Measurements from ENCODE around the gene THSD8. TPM values are rescaled to one million over a fixed set of nuclear protein-coding genes. Genes with fewer than 3 reads are reported as not detected.
A peak's percentile ranks its signal among the peaks of the same experiment; 100 is the strongest.

THSD8 gene
- polyA plus RNA-seq (2013) = 1.6 TPM

DNA sequence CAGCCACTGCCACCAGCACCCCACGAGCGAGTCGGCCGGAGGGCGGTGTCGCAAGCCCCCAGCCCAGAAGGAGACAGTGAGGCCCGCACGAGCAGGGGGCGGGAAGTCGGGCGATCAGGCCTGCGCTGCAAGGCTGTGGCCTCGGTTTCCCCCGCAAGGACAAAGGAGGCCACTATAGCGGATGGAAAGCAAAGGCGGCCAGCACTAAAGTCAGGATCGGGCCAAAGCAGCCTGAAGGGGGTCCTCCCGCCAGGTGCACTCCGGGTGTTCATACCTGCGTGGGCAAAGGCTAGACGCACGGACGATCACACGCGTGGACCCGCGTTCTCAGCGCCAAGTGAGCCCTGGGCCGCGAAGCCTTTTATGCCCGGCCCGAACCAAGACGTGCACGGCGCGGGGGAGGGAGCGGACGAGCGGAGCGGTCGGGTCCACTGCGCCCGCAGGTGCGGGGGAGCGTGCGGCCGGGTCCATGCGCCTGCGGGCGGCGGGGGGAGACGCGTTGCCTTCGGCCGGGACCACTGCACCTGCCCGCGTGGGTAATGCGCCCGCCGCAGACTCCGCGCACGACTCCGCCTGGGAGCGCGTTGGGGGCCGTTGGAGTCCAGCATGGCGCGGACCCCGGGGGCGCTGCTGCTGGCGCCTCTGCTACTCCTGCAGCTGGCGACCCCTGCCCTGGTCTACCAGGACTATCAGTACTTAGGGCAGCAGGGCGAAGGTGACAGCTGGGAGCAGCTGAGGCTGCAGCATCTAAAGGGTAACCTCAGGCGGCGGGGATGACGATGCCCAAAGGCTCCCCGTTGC, at the start of gene THSD8, which contains the start of gene PRDX2:
Gene THSD8, plus strand, starts transcription at position 604 of the 801 bp plus-strand sequence. Its CDS starts 3 bp downstream, at position 607.
Gene PRDX2, minus strand, starts transcription at position 335 of the 801 bp plus-strand sequence. CDS start 539 bp downstream, outside the sequence.
- H3K4me1 ChIP-seq (ENCODE audit: control extremely low read depth in 1 of 4, control insufficient read depth in 4 of 4, insufficient read depth in 4 of 4, low read length in 3 of 4) = peaks cover 0 to 33% (median 29%) of the 10 kb centered on the region in 4 experiments
- ChIA-PET POLR2A (interaction anchor here (0.5 to 1.5 kb wide), 3 partner anchors 8 to 24 kb away, joined by 3 to 8 read pairs (median 5); no protein-coding TSS in a partner anchor), CTCF (interaction anchor here (0.7 to 15.3 kb wide), 6 partner anchors 21 to 48 kb away, joined by 3 to 612 read pairs (median 4); partner anchors contain the start of gene HOOK2)
- no peaks in the 10 kb centered on the region for H3K9me3 ChIP-seq (ENCODE audit: control extremely low read depth in 1 of 5, control insufficient read depth in 4 of 5, insufficient read depth in 2 of 5, low read depth in 1 of 5, low read length in 4 of 5)
- peak within 1 kb of the TSS in 1 of 2 experiments; percentile 74 for H3K27ac ChIP-seq (ENCODE audit: insufficient read depth in 1 of 2, low read depth in 1 of 2, low read length in 2 of 2, poor library complexity in 1 of 2, severe bottlenecking in 2 of 2)
- H3K4me3 ChIP-seq (ENCODE audit: control insufficient read depth in 1 of 7, extremely low read depth in 1 of 7, insufficient read depth in 4 of 7, low read depth in 2 of 7, low read length in 6 of 7) = peak within 1 kb of the TSS; percentile 65 to 97 (median 83)
- peaks cover 0 to 3% (median 0%) of the 10 kb centered on the region in 5 experiments for H3K27me3 ChIP-seq (replicated peaks in 2 of 5; ENCODE audit: control insufficient read depth in 4 of 5, insufficient read depth in 5 of 5, low read length in 4 of 5)
- H3K36me3 ChIP-seq (ENCODE audit: control insufficient read depth in 4 of 4, insufficient read depth in 4 of 4, low read length in 3 of 4) = peaks cover 0 to 13% (median 6%) of the 10 kb centered on the region in 4 experiments
- under 1% methylated on average over 76 of the region's 78 CpGs for whole genome bisulfite sequencing (ENCODE audit: insufficient coverage)
- peak in 2 of 3 donors; percentile 86 to 88 for DNase-seq

- DNase-seq = no peak
- Histone ChIP-seq H3K27ac (ENCODE audit: insufficient read depth in 1 of 2, low read depth in 1 of 2, low read length in 2 of 2, poor library complexity in 1 of 2, severe bottlenecking in 2 of 2) (no peak overlapping the region), H3K36me3 (ENCODE audit: control insufficient read depth in 4 of 4, insufficient read depth in 4 of 4, low read length in 3 of 4) (no peaks in the 10 kb centered on the region), H3K27me3 (replicated peaks in 2 of 5; ENCODE audit: control insufficient read depth in 4 of 5, insufficient read depth in 5 of 5, low read length in 4 of 5) (peaks cover 0 to 45% (median 5%) of the 10 kb centered on the region in 5 experiments), H3K9me3 (ENCODE audit: control extremely low read depth in 1 of 5, control insufficient read depth in 4 of 5, insufficient read depth in 2 of 5, low read depth in 1 of 5, low read length in 4 of 5) (no peaks in the 10 kb centered on the region), H3K4me3 (ENCODE audit: control insufficient read depth in 1 of 7, extremely low read depth in 1 of 7, insufficient read depth in 4 of 7, low read depth in 2 of 7, low read length in 6 of 7) (no peak overlapping the region), H3K4me1 (ENCODE audit: control extremely low read depth in 1 of 4, control insufficient read depth in 4 of 4, insufficient read depth in 4 of 4, low read length in 3 of 4) (peaks cover 0 to 16% (median 8%) of the 10 kb centered on the region in 4 experiments)
- POLR2A ChIA-PET = interaction anchor here (0.6 kb wide), 1 partner anchor 1195 kb away, joined by 4 read pairs; no protein-coding TSS in a partner anchor
- 82% methylated on average over 49 of the region's 50 CpGs for WGBS (ENCODE audit: insufficient coverage)
- CTCF ChIA-PET = interaction anchor here (0.6 to 39.0 kb wide), 6 partner anchors 10 to 234 kb away, joined by 3 to 776 read pairs (median 28); partner anchors contain the start of genes GET3, JUNB, PRDX2 and THSD8
Observed at GRCh38 chr19:12754465-12755196, 47.2 kb upstream of the THSD8 start.

DNA sequence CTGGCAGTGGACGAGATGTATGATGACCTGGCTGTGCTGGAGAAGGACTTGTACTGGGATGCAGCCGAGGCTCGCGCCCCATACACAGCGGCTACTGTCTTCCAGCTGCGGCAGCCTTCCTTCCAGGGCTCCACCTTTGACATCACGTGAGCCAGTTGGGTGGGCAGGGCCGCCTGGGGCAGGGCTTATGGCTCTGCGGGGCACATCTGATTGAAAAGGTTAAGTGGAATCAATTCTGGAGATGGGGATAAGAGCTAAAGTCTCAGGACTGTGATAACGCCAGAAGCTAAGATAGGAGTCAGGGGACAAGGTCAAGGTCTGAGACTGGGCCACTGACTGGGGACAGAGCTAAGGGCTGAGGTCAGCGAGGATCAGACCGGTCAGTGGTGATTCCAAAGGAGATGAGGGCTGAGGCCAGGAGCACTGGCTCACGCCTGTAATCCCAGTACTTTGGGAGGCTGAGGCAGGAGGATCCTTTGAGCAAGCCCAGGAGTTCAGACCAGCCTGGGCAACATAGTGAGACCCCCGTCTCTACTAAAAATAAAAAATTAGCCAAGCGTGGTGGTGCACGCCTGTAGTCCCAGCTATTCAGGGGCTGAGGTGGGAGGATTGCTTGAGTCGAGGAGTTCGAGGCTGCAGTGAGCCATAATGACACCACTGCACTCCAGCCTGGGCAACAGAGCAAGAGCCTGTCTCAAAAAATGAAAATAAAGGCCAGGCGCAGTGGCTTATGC, 45.6 kb upstream of the THSD8 start:
- no peaks in the 10 kb centered on the region for H3K36me3 ChIP-seq (ENCODE audit: control insufficient read depth in 4 of 4, insufficient read depth in 4 of 4, low read length in 3 of 4)
- H3K27ac ChIP-seq (ENCODE audit: insufficient read depth in 1 of 2, low read depth in 1 of 2, low read length in 2 of 2, poor library complexity in 1 of 2, severe bottlenecking in 2 of 2) = no peak overlapping the region
- H3K4me3 ChIP-seq (ENCODE audit: control insufficient read depth in 1 of 7, extremely low read depth in 1 of 7, insufficient read depth in 4 of 7, low read depth in 2 of 7, low read length in 6 of 7) = no peak overlapping the region
- peaks cover 0 to 8% (median 5%) of the 10 kb centered on the region in 4 experiments for H3K4me1 ChIP-seq (ENCODE audit: control extremely low read depth in 1 of 4, control insufficient read depth in 4 of 4, insufficient read depth in 4 of 4, low read length in 3 of 4)
- WGBS (ENCODE audit: insufficient coverage) = 91% methylated on average over 19 of the region's 19 CpGs
- no peak for DNase-seq
- no peaks in the 10 kb centered on the region for H3K9me3 ChIP-seq (ENCODE audit: control extremely low read depth in 1 of 5, control insufficient read depth in 4 of 5, insufficient read depth in 2 of 5, low read depth in 1 of 5, low read length in 4 of 5)
- H3K27me3 ChIP-seq (replicated peaks in 2 of 5; ENCODE audit: control insufficient read depth in 4 of 5, insufficient read depth in 5 of 5, low read length in 4 of 5) = peaks cover 0 to 30% (median 5%) of the 10 kb centered on the region in 5 experiments
- ChIA-PET CTCF (interaction anchor here (1.1 to 39.0 kb wide), 8 partner anchors 8 to 182 kb away, joined by 3 to 776 read pairs (median 8); partner anchors contain the start of genes GET3, JUNB, PRDX2 and THSD8), POLR2A (no interaction called here)

- no peak overlapping the region for H3K27ac ChIP-seq (ENCODE audit: insufficient read depth in 1 of 2, low read depth in 1 of 2, low read length in 2 of 2, poor library complexity in 1 of 2, severe bottlenecking in 2 of 2)
- 19% methylated on average over 39 of the region's 60 CpGs for WGBS (ENCODE audit: insufficient coverage)
- peaks cover 0 to 8% (median 5%) of the 10 kb centered on the region in 4 experiments for H3K4me1 ChIP-seq (ENCODE audit: control extremely low read depth in 1 of 4, control insufficient read depth in 4 of 4, insufficient read depth in 4 of 4, low read length in 3 of 4)
- peaks cover 0 to 3% (median under 1%) of the 10 kb centered on the region in 4 experiments for H3K36me3 ChIP-seq (ENCODE audit: control insufficient read depth in 4 of 4, insufficient read depth in 4 of 4, low read length in 3 of 4)
- no peaks in the 10 kb centered on the region for H3K9me3 ChIP-seq (ENCODE audit: control extremely low read depth in 1 of 5, control insufficient read depth in 4 of 5, insufficient read depth in 2 of 5, low read depth in 1 of 5, low read length in 4 of 5)
- DNase-seq = peak; percentile 77 to 87 (median 87)
- POLR2A ChIA-PET = no interaction called here
- CTCF ChIA-PET = interaction anchor here (0.6 to 39.0 kb wide), 14 partner anchors 7 to 115 kb away, joined by 3 to 776 read pairs (median 4); partner anchors contain the start of genes GET3, JUNB, PRDX2 and THSD8
- H3K27me3 ChIP-seq (replicated peaks in 2 of 5; ENCODE audit: control insufficient read depth in 4 of 5, insufficient read depth in 5 of 5, low read length in 4 of 5) = peaks cover 0 to 19% (median 2%) of the 10 kb centered on the region in 5 experiments
- peak overlapping the region in 6 of 7 experiments; percentile 6 to 62 (median 37) for H3K4me3 ChIP-seq (ENCODE audit: control insufficient read depth in 1 of 7, extremely low read depth in 1 of 7, insufficient read depth in 4 of 7, low read depth in 2 of 7, low read length in 6 of 7)
Observed at GRCh38 chr19:12757544-12758274, 44.2 kb upstream of the THSD8 start.

DNA sequence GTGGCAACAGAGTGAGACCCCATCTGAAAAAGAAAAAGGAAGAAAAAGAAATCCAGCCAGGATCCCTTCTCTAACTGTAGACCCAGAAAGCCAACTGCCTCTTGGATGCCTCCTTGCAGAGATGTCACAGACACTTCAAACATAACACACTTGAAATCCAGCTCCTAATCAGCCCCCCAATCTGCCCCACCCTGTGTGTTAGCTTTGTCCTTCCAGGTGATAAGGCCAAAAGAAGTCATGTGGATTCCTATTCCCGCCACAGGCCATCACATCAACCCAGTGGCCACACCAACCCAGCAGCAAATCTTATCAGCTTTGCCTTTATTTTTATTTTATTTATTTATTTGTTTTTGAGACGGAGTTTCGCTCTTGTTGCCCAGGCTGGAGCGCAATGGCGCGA, 42.2 kb upstream of the THSD8 start:
- CTCF ChIA-PET = interaction anchor here (0.7 to 39.0 kb wide), 8 partner anchors 8 to 88 kb away, joined by 3 to 776 read pairs (median 8); partner anchors contain the start of genes BEST2, GET3, JUNB and PRDX2
- no peak overlapping the region for H3K27ac ChIP-seq (ENCODE audit: insufficient read depth in 1 of 2, low read depth in 1 of 2, low read length in 2 of 2, poor library complexity in 1 of 2, severe bottlenecking in 2 of 2)
- peaks cover 0 to 8% (median 5%) of the 10 kb centered on the region in 4 experiments for H3K4me1 ChIP-seq (ENCODE audit: control extremely low read depth in 1 of 4, control insufficient read depth in 4 of 4, insufficient read depth in 4 of 4, low read length in 3 of 4)
- peaks cover 0 to 14% (median 9%) of the 10 kb centered on the region in 4 experiments for H3K36me3 ChIP-seq (ENCODE audit: control insufficient read depth in 4 of 4, insufficient read depth in 4 of 4, low read length in 3 of 4)
- peaks cover 0 to 6% (median 2%) of the 10 kb centered on the region in 5 experiments for H3K27me3 ChIP-seq (replicated peaks in 2 of 5; ENCODE audit: control insufficient read depth in 4 of 5, insufficient read depth in 5 of 5, low read length in 4 of 5)
- WGBS (ENCODE audit: insufficient coverage) = no CpG with 5 or more reads among the region's 6 CpGs
- peaks cover 0 to 5% (median 0%) of the 10 kb centered on the region in 5 experiments for H3K9me3 ChIP-seq (ENCODE audit: control extremely low read depth in 1 of 5, control insufficient read depth in 4 of 5, insufficient read depth in 2 of 5, low read depth in 1 of 5, low read length in 4 of 5)
- H3K4me3 ChIP-seq (ENCODE audit: control insufficient read depth in 1 of 7, extremely low read depth in 1 of 7, insufficient read depth in 4 of 7, low read depth in 2 of 7, low read length in 6 of 7) = no peak overlapping the region
- POLR2A ChIA-PET = interaction anchor here (1.5 kb wide), 1 partner anchor 34 kb away, joined by 4 read pairs; no protein-coding TSS in a partner anchor
- DNase-seq = no peak

Measured in common myeloid progenitor, CD34-positive (primary cell).